Measurements from ENCODE around the gene ELK4.

The ELK4 gene

DNA sequence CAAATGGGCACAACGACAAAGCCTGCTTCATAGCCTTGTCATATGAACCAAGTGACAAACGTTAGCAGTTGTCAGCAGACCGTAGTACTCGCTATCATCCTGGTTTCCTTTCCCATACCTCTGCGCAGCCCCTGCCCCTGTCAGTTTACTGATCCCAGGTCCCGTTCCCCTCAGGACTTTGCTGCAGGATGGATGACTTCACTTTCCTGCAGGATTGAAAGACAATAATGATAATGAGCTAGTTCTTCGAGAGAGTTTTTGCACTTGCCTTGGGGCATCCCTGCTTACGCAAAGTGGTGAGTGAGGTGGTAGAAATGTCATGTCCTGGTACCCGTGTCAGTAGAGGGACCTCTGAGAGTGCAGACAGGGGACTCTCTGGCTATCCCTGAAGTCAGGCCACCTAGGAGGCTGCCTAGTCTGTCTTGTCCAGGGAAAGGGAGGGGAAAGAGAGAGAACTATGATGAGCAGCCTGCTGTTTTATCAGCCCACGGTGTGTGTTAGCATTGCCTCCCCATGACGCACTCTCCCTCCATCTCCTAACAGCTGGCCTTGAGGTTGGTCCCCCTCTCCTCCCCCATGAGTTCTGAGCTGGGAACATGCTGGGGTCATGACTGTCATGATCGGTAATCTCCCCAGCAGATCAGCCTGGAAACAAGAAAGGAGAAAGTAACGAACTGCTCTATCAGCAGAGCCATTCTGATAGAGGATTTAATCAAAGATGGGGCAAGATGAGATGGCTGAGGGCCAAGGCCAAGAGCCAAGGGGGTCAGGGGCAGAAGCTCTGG lies 53.7 kb downstream of the ELK4 start:
- Histone ChIP-seq H3K36me3 (no peaks in the 10 kb centered on the region), H3K27me3 (no peaks in the 10 kb centered on the region; the same call in none of the 2 replicates), H3K9me3 (no peaks in the 10 kb centered on the region), H3K4me3 (ENCODE audit: low read depth, low read length) (no peak overlapping the region), H3K4me1 (no peaks in the 10 kb centered on the region)
- DNase-seq = no peak
- TF ChIP-seq, protein P1, sequence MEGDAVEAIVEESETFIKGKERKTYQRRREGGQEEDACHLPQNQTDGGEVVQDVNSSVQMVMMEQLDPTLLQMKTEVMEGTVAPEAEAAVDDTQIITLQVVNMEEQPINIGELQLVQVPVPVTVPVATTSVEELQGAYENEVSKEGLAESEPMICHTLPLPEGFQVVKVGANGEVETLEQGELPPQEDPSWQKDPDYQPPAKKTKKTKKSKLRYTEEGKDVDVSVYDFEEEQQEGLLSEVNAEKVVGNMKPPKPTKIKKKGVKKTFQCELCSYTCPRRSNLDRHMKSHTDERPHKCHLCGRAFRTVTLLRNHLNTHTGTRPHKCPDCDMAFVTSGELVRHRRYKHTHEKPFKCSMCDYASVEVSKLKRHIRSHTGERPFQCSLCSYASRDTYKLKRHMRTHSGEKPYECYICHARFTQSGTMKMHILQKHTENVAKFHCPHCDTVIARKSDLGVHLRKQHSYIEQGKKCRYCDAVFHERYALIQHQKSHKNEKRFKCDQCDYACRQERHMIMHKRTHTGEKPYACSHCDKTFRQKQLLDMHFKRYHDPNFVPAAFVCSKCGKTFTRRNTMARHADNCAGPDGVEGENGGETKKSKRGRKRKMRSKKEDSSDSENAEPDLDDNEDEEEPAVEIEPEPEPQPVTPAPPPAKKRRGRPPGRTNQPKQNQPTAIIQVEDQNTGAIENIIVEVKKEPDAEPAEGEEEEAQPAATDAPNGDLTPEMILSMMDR (IDR thresholded peaks at IDR 0.05; ENCODE audit: low read depth, low read length) = no peak

DNA sequence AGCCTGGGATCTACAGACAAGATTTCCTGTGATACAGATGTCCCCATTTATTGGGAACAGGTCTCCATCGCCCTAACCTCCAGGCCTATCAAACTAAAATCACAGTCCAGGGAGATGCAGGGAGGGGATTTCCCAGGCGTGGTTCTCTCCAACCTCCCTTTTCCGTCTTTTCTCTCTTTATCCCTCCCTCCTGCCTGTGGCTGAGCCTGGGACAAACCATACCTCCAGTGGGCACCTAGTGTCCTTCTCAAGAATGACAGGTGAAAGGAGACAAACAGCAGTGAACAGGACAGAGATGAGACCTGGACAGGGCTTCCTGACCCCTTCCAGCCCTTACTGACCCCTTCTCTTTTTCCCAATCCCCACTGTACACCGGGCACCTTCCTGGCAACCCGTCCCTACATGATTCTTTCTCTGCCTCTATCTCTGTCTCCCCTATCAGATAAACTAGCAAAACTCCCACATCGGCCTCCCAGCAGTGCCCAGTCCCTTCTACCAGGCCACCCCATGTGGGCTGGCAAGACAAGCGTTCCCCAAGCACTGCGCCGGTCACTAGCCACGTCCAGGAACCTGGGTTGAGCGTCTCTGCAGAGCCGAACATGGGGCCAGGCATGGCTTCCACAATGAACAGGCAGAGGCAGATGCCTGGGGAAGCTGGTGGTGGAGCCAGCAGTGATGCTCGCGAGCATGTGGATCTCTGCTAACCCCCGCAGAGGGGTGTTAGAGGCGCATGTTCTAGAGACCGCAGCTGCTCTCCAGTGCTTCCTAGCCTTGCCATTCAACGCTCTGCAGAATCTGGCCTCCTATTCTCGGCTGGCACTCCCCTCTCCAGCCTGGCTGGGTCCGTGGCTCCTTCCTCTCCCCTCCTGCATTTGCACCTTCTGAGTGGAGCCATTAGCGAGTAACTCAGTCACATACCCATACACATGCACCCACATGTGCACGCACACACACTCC lies 54.7 kb downstream of the ELK4 start:
- H3K27me3 ChIP-seq = peaks cover 5% of the 10 kb centered on the region
- H3K4me1 ChIP-seq = no peaks in the 10 kb centered on the region
- DNase-seq = no peak
- H3K36me3 ChIP-seq = no peaks in the 10 kb centered on the region
- TF ChIP-seq, protein P1 (IDR thresholded peaks at IDR 0.05; ENCODE audit: low read depth, low read length) = no peak
- H3K4me3 ChIP-seq (ENCODE audit: low read depth, low read length) = no peak overlapping the region
- no peaks in the 10 kb centered on the region for H3K9me3 ChIP-seq

DNA sequence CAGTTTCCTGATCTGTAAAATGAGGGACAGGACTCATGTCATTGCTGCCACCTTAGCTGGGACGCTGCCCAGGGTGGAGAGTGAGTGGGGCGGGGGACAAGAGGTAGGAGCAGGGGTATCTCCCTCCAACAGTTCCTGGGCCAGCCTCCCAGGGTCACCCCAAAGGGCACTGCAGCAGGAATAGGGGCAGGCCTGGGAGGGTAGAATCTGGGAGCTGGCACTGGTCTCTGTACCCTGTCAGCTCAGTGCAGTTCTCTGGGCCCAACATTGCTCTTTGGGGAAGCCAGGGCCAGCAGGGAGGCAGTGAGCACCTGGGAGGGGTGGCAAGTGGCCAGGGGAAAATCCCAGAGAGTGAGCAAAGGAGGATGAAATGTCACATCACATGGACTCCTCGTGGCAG lies 55.8 kb downstream of the ELK4 start:
- TF ChIP-seq, protein P1 (IDR thresholded peaks at IDR 0.05; ENCODE audit: low read depth, low read length) = no peak
- Histone ChIP-seq H3K9me3 (no peaks in the 10 kb centered on the region), H3K4me3 (ENCODE audit: low read depth, low read length) (no peak overlapping the region), H3K4me1 (no peaks in the 10 kb centered on the region), H3K27me3 (peaks cover 16% of the 10 kb centered on the region), H3K36me3 (no peaks in the 10 kb centered on the region)
- DNase-seq = no peak

DNA sequence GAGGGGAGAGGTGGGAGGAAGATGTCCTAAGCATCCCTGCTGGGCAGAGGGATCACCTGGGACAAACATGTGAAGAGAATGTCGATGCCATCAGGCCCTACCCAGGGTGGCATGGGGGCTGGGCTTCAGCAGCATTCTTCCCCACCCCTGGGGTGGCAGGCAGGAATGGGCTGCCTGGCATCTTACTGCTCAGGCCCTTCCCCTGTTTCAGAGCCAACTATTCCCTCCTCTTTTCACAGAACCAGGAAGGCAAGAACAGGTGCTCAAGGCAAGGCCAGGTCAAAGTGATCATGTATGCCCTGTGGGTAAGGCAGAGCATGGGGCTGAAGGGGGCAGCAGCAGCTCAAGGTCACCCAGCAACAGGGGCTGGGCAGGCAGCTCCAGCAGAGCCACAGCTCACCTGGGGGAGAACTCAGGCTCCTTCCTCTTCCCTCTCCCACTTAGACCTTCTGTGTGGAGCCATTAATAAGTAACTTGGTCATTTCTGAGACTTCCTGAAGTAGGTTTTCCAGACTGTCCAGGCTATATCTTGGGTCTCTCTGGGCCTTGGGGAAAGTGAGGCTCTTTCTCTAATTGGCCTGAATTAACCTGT lies 56.4 kb downstream of the ELK4 start:
- Histone ChIP-seq H3K4me1 (no peaks in the 10 kb centered on the region), H3K36me3 (no peaks in the 10 kb centered on the region), H3K4me3 (ENCODE audit: low read depth, low read length) (no peak overlapping the region), H3K9me3 (no peaks in the 10 kb centered on the region), H3K27me3 (peaks cover 22% of the 10 kb centered on the region)
- no peak for DNase-seq
- TF ChIP-seq, protein P1 (IDR thresholded peaks at IDR 0.05; ENCODE audit: low read depth, low read length) = no peak

DNA sequence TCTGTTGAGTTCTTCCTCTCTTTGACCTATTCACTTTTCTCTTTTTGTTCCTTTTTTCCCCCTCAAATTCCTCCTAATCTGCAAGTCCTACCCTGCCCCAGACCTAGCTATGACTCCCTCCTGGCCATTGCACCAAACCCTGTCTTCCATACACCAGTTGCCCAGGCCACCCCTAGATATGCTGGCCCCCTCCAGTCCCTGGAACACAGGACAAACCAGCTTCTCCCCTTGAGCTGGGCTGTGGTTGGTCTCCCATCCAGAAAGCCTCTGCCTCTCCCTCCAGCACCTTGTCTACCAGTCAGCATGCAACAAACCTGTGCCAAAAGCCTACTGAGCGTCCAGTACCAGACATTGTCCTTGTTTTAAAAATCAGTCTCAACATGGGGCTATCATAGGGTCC lies 59.4 kb downstream of the ELK4 start:
- DNase-seq = no peak
- Histone ChIP-seq H3K36me3 (no peaks in the 10 kb centered on the region), H3K9me3 (no peaks in the 10 kb centered on the region), H3K4me3 (ENCODE audit: low read depth, low read length) (no peak overlapping the region), H3K4me1 (no peaks in the 10 kb centered on the region), H3K27me3 (peaks cover 49% of the 10 kb centered on the region)
- TF ChIP-seq, protein P1 (IDR thresholded peaks at IDR 0.05; ENCODE audit: low read depth, low read length) = no peak
